Epidermal melanocyte (primary cell): ENCODE results near the gene TPK1.

Experiments used
- DNase-seq: peaks from one replicate; pipeline ENCODE4 v3.0.0; 2011; ENCODE audit warnings: low spot score; ENCODE audit not compliant: insufficient read length

The TPK1 gene

GRCh38 chr7:144415858-144416257 lies 420.0 kb downstream of the TPK1 start:
- no peak for DNase-seq

DNA sequence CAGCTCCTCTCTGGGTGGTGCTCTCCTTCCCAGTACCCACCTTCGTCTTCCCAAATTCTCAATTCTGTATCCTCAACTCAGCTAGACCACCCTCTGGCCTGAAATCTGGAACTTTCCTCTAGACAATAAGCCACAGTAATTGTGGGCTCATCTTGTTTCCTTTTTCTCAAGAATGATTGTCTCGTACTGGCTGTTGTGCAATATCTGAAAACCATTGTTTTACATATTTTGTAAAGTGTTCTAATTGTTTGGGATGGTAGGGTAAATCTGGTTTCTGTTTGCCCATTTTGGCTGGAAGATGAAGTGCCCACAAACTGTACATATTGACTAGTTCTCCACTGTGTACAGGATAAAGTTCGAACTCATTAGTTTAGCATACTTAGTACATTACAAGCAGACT lies 421.0 kb downstream of the TPK1 start:
- no peak for DNase-seq

- no peak for DNase-seq
These were observed 425.4 kb downstream of the TPK1 start for GRCh38 chr7:144410441-144410840.

DNA sequence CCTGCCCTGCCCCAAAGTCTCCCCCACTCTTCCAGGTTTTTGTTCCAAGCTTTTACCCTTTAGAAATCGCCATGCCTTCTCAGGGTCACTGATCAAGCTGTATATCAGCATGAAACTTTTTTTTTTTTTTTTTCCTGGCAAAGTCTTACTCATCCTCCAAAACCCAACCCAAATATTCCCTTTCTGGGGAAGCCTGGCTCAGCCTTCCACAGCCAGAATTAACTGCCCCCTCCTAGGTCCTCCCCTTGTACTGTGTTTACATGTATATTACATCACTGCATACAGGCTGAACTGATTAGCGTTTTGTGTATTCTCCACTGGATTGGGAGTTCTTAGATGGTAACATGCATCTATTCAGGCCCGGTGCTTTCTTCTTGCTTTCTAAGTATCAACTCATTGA lies 427.7 kb downstream of the TPK1 start:
- DNase-seq = no peak

GRCh38 chr7:144407266-144407931 lies 428.5 kb downstream of the TPK1 start:
- no peak for DNase-seq

GRCh38 chr7:144404946-144405345 lies 430.9 kb downstream of the TPK1 start:
- DNase-seq = no peak

DNA sequence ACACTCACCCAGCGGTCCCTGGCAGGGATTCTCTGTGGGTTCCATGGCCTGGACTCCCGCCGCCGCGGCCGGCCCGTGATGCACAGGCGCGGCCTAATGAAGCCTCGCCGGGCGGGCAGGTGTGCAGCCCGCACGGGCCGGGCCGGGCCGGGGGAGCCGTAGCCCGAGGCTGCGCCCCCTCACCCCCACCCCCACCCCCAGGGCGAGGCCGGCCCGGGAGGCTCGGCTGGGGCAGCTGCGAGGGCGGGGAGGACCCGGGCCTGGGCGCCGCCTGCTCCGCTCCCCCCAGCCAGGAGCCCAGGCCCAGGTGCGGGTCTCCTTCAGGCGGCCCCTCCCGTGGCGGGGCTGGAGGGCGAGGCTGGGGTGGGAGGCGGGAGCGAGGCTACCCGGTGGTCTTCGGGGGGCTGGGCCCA lies 432.2 kb downstream of the TPK1 start, which contains the start of gene NOBOX:
Gene NOBOX (minus strand): TSS at position 45 of the 413 bp plus-strand sequence.
- DNase-seq = no peak

- no peak for DNase-seq
These were observed 432.8 kb downstream of the TPK1 start for GRCh38 chr7:144403102-144403501.
